Lower leg skin (tissue), 4 donors: Measurements from ENCODE around the gene AIG1. TPM values are rescaled to one million over a fixed set of nuclear protein-coding genes. Genes with fewer than 3 reads are reported as not detected.
"Not testable (repeated sequence)": the region's sequence is repeated elsewhere in the genome, so short reads cannot be mapped to it uniquely, and the experiment has no call there.

ENCODE experiments used
- DNase-seq, 2 donors: peaks; one replicate each; pipeline ENCODE4 v3.0.0-alpha.2; 2019; ENCODE audit warnings: low spot score in 2 of 2
- H3K4me3 ChIP-seq: fragments of 200-600 bp; sonication (generic); 2 replicates; pipeline ENCODE4 v1.5.1; 2017; ENCODE audit warnings: mild to moderate bottlenecking, low read depth; ENCODE audit not compliant: poor library complexity, severe bottlenecking
- CTCF ChIP-seq, 3 donors: fragments of 450-650 bp; IDR thresholded peaks; one replicate each; pipeline ENCODE4 v1.5.1; 2016; ENCODE audit warnings: antibody characterized with exemption in 3 of 3, mild to moderate bottlenecking in 3 of 3, moderate library complexity in 2 of 3
- POLR2A ChIP-seq, 2 donors: fragments of 450-650 bp; IDR thresholded peaks; one replicate each; pipeline ENCODE4 v1.6.1; 2016 to 2017; ENCODE audit warnings: antibody characterized with exemption in 2 of 2, mild to moderate bottlenecking in 1 of 2, moderate library complexity in 1 of 2
- WGBS, 2 donors: methylation state at CpG; one replicate each; pipeline ENCODE4 v1.1.5; 2018; 5-methylcytosine and 5-hydroxymethylcytosine counted together
- intact Hi-C: fragments of 100-400 bp; cut with DNase I; formaldehyde crosslinking; loops from one replicate; pipeline ENCODE4 v1.15.0; 2023; ENCODE audit warnings: low total_unique reads
- total RNA-seq, 4 donors: library from RNA; depleted of rRNA; stranded (reverse); fragments of >200 nt; gene quantifications; one replicate each; pipeline ENCODE4 v1.1.0, GENCODE V29; 2016

AIG1 gene
- total RNA-seq, 4 donors from 2014 or later = 12.2 to 21.4 (median 16.0) TPM

GRCh38 chr6:143245656-143246055 is 185.0 kb downstream of the AIG1 start:
- intact Hi-C loops = no loop called here
- 86 to 94% methylated on average over 6 of the region's 6 CpGs for WGBS, 2 donors
- H3K4me3 ChIP-seq = no peak overlapping the region
- TF ChIP-seq POLR2A (IDR thresholded peaks at IDR 0.05) (no peak), CTCF (IDR thresholded peaks at IDR 0.05) (no peak)
- DNase-seq = no peak

- H3K4me3 ChIP-seq, DNase-seq, intact Hi-C loops: not testable (repeated sequence)
- WGBS, 2 donors = 89 to 90% methylated on average over 4 of the region's 4 CpGs
Observed at GRCh38 chr6:143246166-143246775, 185.6 kb downstream of the AIG1 start.

- TF ChIP-seq CTCF (IDR thresholded peaks at IDR 0.05) (no peak), POLR2A (IDR thresholded peaks at IDR 0.05) (no peak)
- intact Hi-C loops = no loop called here
- 59 to 76% methylated on average over 3 of the region's 3 CpGs for WGBS, 2 donors
- H3K4me3 ChIP-seq = no peak overlapping the region
- DNase-seq = no peak
Observed at GRCh38 chr6:143247586-143247985, 186.9 kb downstream of the AIG1 start.

DNA sequence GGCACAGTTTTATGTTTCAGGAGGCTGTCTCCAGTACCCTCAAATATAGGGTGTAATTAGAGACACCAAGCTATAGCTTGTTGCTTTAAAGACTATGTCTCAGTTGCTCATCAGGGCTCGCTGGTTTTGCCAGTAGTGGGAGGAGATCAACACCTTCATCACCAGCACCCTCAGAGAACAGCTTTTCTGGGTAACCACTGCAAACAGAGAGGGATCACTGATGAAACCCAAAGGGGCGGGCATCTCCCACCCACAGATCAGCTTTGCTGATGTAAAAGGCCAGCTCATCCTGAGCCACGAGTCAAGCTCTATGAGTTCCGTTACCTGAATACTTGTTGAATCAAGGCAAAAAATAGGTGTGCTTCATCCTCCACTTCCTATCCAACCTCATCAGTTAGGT is 187.7 kb downstream of the AIG1 start:
- intact Hi-C loops = no loop called here
- WGBS, 2 donors = 88 to 90% methylated on average over 4 of the region's 4 CpGs

GRCh38 chr6:143251288-143251687 is 190.6 kb downstream of the AIG1 start:
- H3K4me3 ChIP-seq = no peak overlapping the region
- no peak for TF ChIP-seq CTCF (IDR thresholded peaks at IDR 0.05)
- TF ChIP-seq POLR2A (IDR thresholded peaks at IDR 0.05) = no peak
- DNase-seq = no peak
- WGBS, 2 donors = 96 to 98% methylated on average over 4 of the region's 4 CpGs
- intact Hi-C loops = no loop called here

More for the DNA sequence above, 187.7 kb downstream of the AIG1 start:
- no peak overlapping the region for H3K4me3 ChIP-seq
- TF ChIP-seq CTCF (IDR thresholded peaks at IDR 0.05) (no peak), POLR2A (IDR thresholded peaks at IDR 0.05) (no peak)
- no peak for DNase-seq

- WGBS, 2 donors = 93 to 95% methylated on average over 6 of the region's 6 CpGs
- DNase-seq = no peak
- intact Hi-C loops = no loop called here
- TF ChIP-seq CTCF (IDR thresholded peaks at IDR 0.05) = no peak
- no peak for TF ChIP-seq POLR2A (IDR thresholded peaks at IDR 0.05)
- no peak overlapping the region for H3K4me3 ChIP-seq
Observed at GRCh38 chr6:143252961-143253360, 192.3 kb downstream of the AIG1 start.
